ENCODE measurements around the gene IL15RA. TPM values are rescaled to one million over a fixed set of nuclear protein-coding genes. Genes with fewer than 3 reads are reported as not detected.
A peak's percentile ranks its signal among the peaks of the same experiment; 100 is the strongest.

The IL15RA gene
- total and polyA plus RNA-seq, 4 donors, result 13.2 to 67.7 (median 32.7) TPM

DNA sequence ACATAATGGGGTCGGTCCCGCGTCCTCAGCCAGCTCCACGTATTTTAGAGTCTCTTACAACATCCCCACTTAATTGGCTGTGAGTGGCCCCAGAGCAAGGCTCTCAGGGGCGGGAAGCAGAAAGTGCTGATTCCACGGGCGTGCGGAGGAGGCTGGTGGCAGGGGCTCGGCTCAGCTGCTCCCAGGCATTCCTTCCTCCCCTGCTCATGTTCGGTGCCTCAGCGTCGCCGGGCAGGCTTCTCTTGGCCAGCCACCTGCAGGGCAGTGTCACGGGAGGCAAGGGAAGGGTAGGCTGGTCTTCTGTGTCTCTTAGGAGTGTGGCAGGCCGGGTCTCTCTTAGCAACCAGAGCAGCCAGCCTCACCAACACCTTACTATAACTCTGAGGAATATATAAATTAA is 33.8 kb downstream of the IL15RA start:
- Histone ChIP-seq H3K9me3 (ENCODE audit: control insufficient read depth in 4 of 4, insufficient read depth in 3 of 4, low read length in 3 of 4) (no peaks in the 10 kb centered on the region), H3K36me3 (ENCODE audit: control insufficient read depth in 4 of 4, insufficient read depth in 4 of 4, low read length in 4 of 4) (peaks cover 0 to 3% (median 0%) of the 10 kb centered on the region in 4 donors), H3K4me3 (no peak overlapping the region), H3K9ac (ENCODE audit: insufficient read depth in 1 of 2, low read length in 2 of 2) (peak overlapping the region in 1 of 2 donors; percentile 28), H3K27ac (ENCODE audit: low read depth in 1 of 2, low read length in 1 of 2) (peak overlapping the region; percentile 56 to 92), H3K4me1 (ENCODE audit: control insufficient read depth in 5 of 5, insufficient read depth in 5 of 5, low read length in 5 of 5) (peaks cover 6 to 35% (median 16%) of the 10 kb centered on the region in 5 donors), H3K27me3 (ENCODE audit: control insufficient read depth in 3 of 3, insufficient read depth in 3 of 3, low read length in 2 of 3) (no peaks in the 10 kb centered on the region)
- TF ChIP-seq, protein P1, sequence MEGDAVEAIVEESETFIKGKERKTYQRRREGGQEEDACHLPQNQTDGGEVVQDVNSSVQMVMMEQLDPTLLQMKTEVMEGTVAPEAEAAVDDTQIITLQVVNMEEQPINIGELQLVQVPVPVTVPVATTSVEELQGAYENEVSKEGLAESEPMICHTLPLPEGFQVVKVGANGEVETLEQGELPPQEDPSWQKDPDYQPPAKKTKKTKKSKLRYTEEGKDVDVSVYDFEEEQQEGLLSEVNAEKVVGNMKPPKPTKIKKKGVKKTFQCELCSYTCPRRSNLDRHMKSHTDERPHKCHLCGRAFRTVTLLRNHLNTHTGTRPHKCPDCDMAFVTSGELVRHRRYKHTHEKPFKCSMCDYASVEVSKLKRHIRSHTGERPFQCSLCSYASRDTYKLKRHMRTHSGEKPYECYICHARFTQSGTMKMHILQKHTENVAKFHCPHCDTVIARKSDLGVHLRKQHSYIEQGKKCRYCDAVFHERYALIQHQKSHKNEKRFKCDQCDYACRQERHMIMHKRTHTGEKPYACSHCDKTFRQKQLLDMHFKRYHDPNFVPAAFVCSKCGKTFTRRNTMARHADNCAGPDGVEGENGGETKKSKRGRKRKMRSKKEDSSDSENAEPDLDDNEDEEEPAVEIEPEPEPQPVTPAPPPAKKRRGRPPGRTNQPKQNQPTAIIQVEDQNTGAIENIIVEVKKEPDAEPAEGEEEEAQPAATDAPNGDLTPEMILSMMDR (IDR thresholded peaks at IDR 0.05; ENCODE audit: control extremely low read depth, extremely low read depth), result no peak
- DNase-seq, result peak; percentile 33 to 55 (median 50)
- peak; percentile 23 for ATAC-seq (ENCODE audit: insufficient read depth, low FRiP score)
- WGBS, 2 donors, result 34 to 64% methylated on average over 15 of the region's 15 CpGs

DNA sequence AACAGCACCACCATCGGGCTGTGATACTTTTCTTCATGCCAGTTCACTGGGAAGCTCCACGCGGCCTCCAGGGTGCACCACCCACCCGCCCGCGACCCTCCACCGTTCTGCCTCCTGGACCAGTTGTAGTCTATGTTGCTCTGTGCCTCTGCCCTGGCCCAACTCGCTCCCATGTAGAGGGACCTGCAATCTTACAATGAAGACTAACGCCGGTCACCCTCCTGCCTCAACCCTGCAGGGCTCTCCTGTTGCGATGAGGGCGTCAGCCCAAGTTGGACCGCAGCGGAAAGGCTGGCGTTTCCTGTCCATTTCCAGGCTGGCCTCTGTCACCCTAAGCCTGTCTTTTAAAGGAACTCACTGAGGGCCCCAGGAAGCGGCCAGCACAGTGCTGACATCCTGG is 34.9 kb downstream of the IL15RA start:
- Histone ChIP-seq H3K9ac (ENCODE audit: insufficient read depth in 1 of 2, low read length in 2 of 2) (no peak overlapping the region), H3K9me3 (ENCODE audit: control insufficient read depth in 4 of 4, insufficient read depth in 3 of 4, low read length in 3 of 4) (no peaks in the 10 kb centered on the region), H3K4me1 (ENCODE audit: control insufficient read depth in 5 of 5, insufficient read depth in 5 of 5, low read length in 5 of 5) (peaks cover 6 to 35% (median 14%) of the 10 kb centered on the region in 5 donors), H3K36me3 (ENCODE audit: control insufficient read depth in 4 of 4, insufficient read depth in 4 of 4, low read length in 4 of 4) (peaks cover 0 to 11% (median 5%) of the 10 kb centered on the region in 4 donors), H3K27me3 (ENCODE audit: control insufficient read depth in 3 of 3, insufficient read depth in 3 of 3, low read length in 2 of 3) (no peaks in the 10 kb centered on the region), H3K27ac (ENCODE audit: low read depth in 1 of 2, low read length in 1 of 2) (peak overlapping the region; percentile 30 to 82), H3K4me3 (no peak overlapping the region)
- DNase-seq (peak; percentile 23 to 65 (median 49)), ATAC-seq (ENCODE audit: insufficient read depth, low FRiP score) (peak; percentile 55)
- TF ChIP-seq, protein P1 (IDR thresholded peaks at IDR 0.05; ENCODE audit: control extremely low read depth, extremely low read depth), result no peak
- WGBS, 2 donors, result 41% methylated on average over 16 of the region's 16 CpGs

DNA sequence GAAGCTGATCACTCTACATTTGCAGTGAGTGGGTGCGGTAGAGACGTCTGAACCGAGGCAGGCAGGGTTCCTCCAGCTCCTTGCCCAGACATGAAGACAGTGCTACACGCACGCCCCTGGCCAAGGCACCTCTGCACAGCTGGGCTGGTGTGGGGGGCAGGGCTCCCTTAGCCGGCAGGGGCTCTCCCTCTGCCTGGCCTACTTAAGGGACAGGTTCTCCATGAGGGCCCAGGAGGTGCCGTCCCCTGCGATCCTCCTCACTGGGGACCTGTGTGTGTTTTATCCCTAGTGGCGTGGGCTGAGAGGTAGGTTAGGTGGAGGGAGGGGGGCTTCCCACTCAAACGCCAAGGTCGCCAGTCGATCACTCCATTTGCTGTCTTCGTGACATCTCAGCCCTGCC is 35.3 kb downstream of the IL15RA start:
- WGBS, 2 donors, result 67 to 78% methylated on average over 13 of the region's 13 CpGs
- Histone ChIP-seq H3K4me3 (no peak overlapping the region), H3K36me3 (ENCODE audit: control insufficient read depth in 4 of 4, insufficient read depth in 4 of 4, low read length in 4 of 4) (peaks cover 3 to 15% (median 7%) of the 10 kb centered on the region in 4 donors), H3K9me3 (ENCODE audit: control insufficient read depth in 4 of 4, insufficient read depth in 3 of 4, low read length in 3 of 4) (no peaks in the 10 kb centered on the region), H3K9ac (ENCODE audit: insufficient read depth in 1 of 2, low read length in 2 of 2) (no peak overlapping the region), H3K4me1 (ENCODE audit: control insufficient read depth in 5 of 5, insufficient read depth in 5 of 5, low read length in 5 of 5) (peaks cover 6 to 35% (median 13%) of the 10 kb centered on the region in 5 donors), H3K27me3 (ENCODE audit: control insufficient read depth in 3 of 3, insufficient read depth in 3 of 3, low read length in 2 of 3) (no peaks in the 10 kb centered on the region), H3K27ac (ENCODE audit: low read depth in 1 of 2, low read length in 1 of 2) (peak overlapping the region; percentile 30 to 82)
- ATAC-seq (ENCODE audit: insufficient read depth, low FRiP score), result no peak
- TF ChIP-seq, protein P1 (IDR thresholded peaks at IDR 0.05; ENCODE audit: control extremely low read depth, extremely low read depth), result no peak
- DNase-seq, result no peak

DNA sequence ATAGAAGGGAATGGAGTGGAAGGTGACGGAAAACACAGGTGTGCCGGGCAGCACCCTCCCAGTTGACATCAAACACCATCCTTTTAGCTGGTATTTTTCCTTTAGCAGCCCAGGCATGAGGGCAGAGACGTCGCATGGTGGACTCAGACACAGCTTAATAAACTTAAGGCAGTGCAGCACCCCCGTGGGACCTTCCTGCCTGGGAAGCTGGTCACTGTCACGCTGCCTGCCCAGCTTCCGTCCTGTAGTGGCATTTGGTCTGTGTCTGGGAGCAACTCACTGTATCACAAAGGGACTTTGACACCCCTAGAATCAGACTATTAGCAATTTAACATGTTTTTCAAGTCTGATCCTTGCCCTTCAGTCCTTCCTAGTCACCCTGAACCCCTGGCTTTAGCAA is 35.8 kb downstream of the IL15RA start:
- H3K9me3 ChIP-seq (ENCODE audit: control insufficient read depth in 4 of 4, insufficient read depth in 3 of 4, low read length in 3 of 4), result no peaks in the 10 kb centered on the region
- DNase-seq (no peak), ATAC-seq (ENCODE audit: insufficient read depth, low FRiP score) (no peak)
- H3K36me3 ChIP-seq (ENCODE audit: control insufficient read depth in 4 of 4, insufficient read depth in 4 of 4, low read length in 4 of 4), result peaks cover 7 to 19% (median 11%) of the 10 kb centered on the region in 4 donors
- TF ChIP-seq, protein P1 (IDR thresholded peaks at IDR 0.05; ENCODE audit: control extremely low read depth, extremely low read depth), result no peak
- H3K27me3 ChIP-seq (ENCODE audit: control insufficient read depth in 3 of 3, insufficient read depth in 3 of 3, low read length in 2 of 3), result no peaks in the 10 kb centered on the region
- 72 to 73% methylated on average over 7 of the region's 7 CpGs for WGBS, 2 donors
- H3K4me1 ChIP-seq (ENCODE audit: control insufficient read depth in 5 of 5, insufficient read depth in 5 of 5, low read length in 5 of 5), result peaks cover 6 to 34% (median 10%) of the 10 kb centered on the region in 5 donors
- peak overlapping the region in 1 of 2 donors; percentile 82 for H3K27ac ChIP-seq (ENCODE audit: low read depth in 1 of 2, low read length in 1 of 2)
- H3K4me3 ChIP-seq, result no peak overlapping the region
- H3K9ac ChIP-seq (ENCODE audit: insufficient read depth in 1 of 2, low read length in 2 of 2), result no peak overlapping the region

Measured in lung (tissue), 12 donors.